Stimulated activated CD8-positive, alpha-beta memory T cell treated with anti-CD3 and anti-CD28 coated beads, Interleukin-15, amount 100 ng/mL, for 48 hours (primary cell): ENCODE measurements around the gene SF3B5.
A peak's percentile ranks its signal among the peaks of the same experiment; 100 is the strongest.
"Not testable (repeated sequence)": the region's sequence is repeated elsewhere in the genome, so short reads cannot be mapped to it uniquely, and the experiment has no call there.

ENCODE experiments used
- DNase-seq, 2 donors: peaks; one replicate each; pipeline ENCODE4 v3.0.0-alpha.2; 2020; ENCODE audit warnings: low read depth in 2 of 2

The SF3B5 gene

DNA sequence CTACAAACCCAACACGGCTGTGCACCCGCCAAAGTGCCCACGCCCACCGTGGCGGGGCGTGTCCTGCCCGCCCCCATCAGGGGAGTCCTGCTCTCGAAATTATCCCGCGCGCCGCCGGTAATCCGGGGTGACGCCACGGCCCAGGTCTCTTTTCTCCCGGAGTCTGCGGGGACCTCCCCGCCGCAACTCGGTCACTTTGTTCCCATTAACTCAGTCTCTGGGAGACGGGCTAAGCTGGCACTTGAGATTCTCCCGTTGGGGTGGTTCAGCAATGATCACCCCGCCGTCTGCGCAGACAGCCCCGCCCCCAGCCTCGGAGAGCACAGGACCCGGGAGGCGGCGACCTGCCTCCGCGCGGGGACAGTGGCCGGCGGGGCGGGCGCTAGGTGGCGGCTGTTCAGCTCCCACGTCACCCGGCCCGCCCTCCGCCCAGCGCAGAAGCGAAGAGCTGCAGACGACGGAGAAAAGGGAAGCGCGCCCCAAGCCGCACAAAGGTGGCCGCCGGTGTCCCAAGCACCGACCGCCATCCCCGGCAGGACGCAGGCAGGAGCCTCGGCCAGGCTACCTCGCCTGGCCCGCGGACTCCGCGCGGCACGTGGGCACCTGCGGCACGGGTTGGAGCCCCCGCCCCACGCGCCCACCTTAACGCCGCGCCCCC is 31.5 kb downstream of the SF3B5 start:
- DNase-seq = peak; percentile 84 to 85

DNA sequence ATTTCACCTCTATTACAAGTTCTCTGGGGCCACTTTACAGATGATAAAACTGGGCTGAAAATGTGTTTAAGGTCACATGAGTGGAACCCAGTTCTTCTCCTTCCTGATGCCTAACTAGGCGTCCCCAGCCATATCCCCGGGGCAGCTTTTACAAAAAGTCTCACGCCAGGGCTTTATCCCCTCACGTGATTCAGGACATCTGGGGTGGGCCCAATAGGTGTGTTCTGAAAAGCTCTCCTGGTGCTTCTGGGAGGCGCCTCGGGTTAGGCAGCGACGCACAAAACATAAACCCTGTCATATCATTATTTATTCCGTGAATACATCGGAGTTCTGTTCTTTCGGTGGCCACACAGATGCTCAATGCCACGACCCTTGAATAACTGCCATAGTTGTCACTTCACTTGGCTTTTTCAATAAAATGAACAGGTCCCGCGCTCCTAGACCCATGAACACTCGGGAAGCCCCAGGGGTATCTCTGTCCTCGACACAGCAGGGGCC is 32.1 kb downstream of the SF3B5 start:
- DNase-seq = no peak

DNA sequence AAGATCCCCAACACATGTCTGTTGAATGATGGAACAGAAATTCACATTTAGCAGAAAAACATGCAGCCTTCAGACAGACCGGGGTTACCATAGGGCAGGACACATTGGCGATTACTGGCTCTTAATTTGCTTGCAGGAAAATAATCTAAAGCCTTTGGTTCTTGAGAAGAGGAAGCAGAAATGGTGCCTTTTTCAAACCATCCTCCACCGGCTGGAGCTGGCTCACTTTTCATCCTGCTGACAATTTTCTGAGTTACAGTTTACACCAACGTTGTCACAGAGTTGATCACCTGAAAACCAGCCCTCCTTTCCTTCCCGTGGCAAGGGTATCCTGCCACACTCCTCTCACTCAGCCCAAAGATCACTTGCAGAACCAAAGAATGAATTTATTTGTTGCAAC is 32.6 kb downstream of the SF3B5 start:
- DNase-seq = no peak

DNA sequence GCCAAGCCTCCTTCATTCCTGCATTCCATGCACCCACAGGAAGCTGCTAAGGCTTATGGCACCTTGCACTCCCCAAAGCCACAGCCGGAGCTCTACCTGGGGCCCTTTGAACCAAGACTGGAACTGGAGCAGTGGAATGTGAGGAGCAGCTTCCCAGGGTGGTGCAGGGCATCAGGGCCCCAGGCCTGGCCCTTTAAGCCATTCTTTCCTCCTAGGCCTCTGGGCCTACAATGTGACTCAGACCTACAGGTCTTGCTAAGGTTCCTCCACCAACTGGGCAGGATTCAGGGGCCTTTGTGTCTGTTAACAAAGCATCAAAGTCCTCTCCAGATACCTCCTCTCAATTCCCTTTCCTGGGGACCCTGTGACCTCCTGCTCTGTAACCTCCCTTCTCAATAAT is 36.2 kb downstream of the SF3B5 start:
- DNase-seq = no peak

DNA sequence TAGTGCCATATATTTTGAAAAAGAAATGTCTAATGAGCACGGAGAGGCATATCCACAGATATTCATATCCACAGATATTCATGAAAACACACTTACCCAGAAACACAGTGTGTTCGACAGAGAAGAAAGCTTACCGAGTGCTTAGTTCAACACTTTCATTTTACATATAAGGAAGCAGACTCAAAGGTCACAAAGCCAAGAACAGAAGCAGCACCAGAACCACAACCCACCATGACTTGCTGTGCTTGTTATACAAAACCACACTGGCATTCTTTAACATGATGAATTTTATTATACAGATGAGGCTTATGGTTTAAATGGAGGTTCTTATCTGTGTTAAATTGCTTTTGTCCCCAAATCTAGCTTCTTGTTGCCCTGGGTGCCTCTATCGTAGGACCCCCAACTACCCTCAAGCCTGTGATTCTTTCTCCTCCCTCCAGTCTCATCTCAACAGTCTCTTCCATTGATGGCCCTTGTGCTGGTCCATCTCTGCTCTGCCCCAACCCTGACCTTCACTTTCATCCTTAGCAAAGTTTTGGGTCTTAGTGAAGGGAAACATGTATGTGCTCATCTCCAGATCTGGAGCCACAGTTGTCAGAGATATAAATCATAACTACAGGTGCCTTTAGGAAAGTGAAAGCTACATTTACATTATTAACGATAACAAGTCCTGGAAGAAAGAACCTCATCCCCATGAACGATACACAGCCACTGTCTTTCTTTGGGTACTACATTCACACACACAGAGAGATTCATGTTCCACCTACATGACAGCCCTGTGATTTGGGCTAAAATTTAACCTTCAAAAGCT is 40.0 kb downstream of the SF3B5 start:
- peak in 1 of 2 donors; percentile 48 for DNase-seq

DNA sequence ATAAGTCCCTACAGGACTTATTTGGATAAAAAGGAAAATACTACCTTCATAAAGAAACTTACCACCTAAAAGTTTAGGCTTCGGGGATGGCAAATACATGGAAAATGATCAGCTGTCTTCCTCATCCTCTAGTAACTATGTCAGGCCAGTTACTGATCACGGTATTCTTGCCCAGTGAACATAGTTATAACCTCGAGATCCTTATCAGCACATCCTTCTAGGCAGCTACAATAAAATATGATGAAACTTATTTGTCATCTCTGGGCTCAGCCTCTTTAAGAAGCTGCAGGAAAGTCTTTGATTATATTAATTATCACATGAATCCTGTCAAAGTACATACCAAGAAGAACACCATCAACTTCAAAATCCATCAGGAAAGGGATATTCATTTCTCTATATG is 41.8 kb downstream of the SF3B5 start:
- no peak for DNase-seq

DNA sequence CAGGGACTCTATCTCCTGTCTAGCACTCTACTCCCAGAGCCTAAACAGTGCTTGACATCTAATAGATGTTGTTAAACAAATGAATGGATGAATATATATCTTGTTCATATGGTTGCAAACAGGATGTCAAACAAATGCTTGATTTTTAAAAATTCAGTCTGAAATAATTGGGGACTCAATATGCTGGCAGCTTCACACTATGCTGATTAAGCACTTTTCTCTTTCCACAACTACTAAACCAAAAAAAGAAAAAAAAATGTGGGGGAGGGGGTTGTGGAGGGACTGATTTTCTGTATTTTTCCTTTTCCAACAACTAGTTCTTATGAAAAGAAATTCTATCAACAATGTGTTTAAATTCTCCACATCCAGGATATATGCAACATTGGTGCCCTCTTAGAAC is 42.9 kb downstream of the SF3B5 start:
- no peak for DNase-seq

DNA sequence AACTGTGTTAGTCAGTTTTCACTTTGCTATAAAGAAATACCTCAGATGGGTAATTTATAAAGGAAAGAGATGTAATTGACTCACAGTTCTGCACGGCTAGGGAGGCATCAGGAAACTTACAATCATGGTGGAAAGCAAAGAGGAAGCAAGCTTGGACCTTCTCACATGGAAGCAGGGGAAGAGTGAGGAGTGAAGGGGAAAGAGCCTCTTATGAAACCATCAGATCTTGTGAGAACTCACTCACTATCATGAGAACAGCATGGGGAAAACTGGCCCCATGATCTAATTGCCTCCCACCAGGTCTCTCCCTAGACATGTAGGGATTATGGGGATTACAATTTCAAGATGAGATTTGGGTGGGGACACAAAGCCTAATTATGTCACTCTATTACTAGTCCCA is 46.0 kb downstream of the SF3B5 start:
- DNase-seq = no peak

DNA sequence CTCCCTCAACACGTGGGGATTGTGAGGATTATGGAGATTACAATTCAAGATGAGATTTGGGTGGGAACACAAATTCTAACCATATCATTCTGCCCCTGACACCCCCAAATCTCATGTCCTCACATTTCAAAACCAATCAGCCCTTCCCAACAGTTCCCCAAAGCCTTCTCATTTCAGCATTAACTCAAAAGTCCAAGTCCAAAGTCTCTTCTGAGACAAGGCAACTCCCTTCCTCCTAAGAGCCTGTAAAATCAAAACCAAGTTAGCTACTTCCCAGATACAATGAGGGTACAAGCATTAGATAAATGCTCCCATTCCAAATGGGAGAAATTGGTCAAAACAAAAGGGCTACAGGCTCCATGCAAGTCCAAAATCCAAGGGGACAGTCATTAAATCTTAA is 47.7 kb downstream of the SF3B5 start:
- DNase-seq = no peak

DNA sequence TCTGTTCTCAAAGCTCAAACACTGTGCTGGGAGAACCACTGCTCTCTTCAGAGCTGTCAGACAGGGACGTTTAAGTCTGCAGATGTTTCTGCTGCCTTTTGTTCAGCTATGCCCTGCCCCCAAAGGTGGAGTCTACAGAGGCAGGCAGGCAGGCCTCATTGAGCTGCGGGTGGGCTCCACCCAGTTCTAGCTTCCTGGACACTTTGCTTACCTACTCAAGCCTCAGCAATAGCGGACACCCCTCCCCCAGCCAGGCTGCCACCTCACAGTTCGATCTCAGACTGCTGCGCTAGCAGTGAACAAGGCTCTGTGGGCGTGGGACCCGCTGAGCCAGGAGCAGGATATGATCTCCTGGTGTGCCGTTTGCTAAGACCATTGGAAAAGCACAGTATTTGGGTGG is 48.7 kb downstream of the SF3B5 start:
- DNase-seq = not testable (repeated sequence)

DNA sequence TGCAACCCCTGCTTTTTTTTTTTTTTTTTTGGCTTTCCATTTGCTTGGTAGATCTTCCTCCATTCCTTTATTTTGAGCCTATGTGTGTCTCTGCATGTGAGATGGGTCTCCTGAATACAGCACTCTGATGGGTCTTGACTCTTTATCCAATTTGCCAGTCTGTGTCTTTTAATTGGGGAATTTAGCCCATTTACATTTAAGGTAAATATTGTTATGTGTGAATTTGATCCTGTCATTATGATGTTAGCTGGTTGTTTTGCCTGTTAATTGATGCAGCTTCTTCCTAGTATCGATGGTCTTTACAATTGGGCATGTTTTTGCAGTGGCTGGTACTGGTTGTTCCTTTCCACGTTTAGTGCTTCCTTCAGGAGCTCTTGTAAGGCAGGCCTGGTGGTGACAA is 50.4 kb downstream of the SF3B5 start:
- DNase-seq = not testable (repeated sequence)
